K562 (cell line): Measurements from ENCODE around the gene ALDH1A2.

Experiments
- BRCA1 ChIP-seq, 2 experiments: fragments of 450-650 bp in 1 of 2; sonication (generic) in 1 of 2; formaldehyde crosslinking in 1 of 2; IDR thresholded peaks; 2 replicates each; pipeline versions ENCODE4 v1.5.0 to v1.6.1; 2017 to 2020; ENCODE audit warnings: mild to moderate bottlenecking in 1 of 2, missing genetic modification reagents in 1 of 2
- HDAC2 ChIP-seq: fragments of 450-650 bp; IDR thresholded peaks from 2 replicates; pipeline ENCODE4 v1.6.1; 2016; ENCODE audit warnings: mild to moderate bottlenecking
- RFX5 ChIP-seq: IDR thresholded peaks from 2 replicates; pipeline ENCODE4 v1.6.1; 2011; ENCODE audit warnings: low read depth, mild to moderate bottlenecking, improper control_type of control experiment, low read length
- TAF1 ChIP-seq: IDR thresholded peaks from 2 replicates; pipeline ENCODE4 v1.6.1; 2011; ENCODE audit warnings: mild to moderate bottlenecking, low read length, moderate library complexity; ENCODE audit not compliant: insufficient read depth, control insufficient read depth, severe bottlenecking; ENCODE audit errors: extremely low read depth

GRCh38 chr15:58069008-58069407 is 3.5 kb upstream of the ALDH1A2 start:
- no peak for TF ChIP-seq RFX5
- no peak for TF ChIP-seq BRCA1 (IDR thresholded peaks at IDR 0.05)
- no peak for TF ChIP-seq BRCA1 (CRISPR knock-in tag; IDR thresholded peaks at IDR 0.05)
- TF ChIP-seq HDAC2, result no peak
- no peak for TF ChIP-seq TAF1
